Brain microvascular endothelial cell (primary cell): Measurements from ENCODE around the gene COG2.
"Not testable (repeated sequence)": the region's sequence is repeated elsewhere in the genome, so short reads cannot be mapped to it uniquely, and the experiment has no call there.

ENCODE experiments used
- DNase-seq: peaks from one replicate; pipeline ENCODE4 v3.0.0-alpha.2; 2020
- H3K27ac ChIP-seq: fragments of 250-450 bp; sonication (Bioruptor Pico); 2 replicates; pipeline ENCODE4 v1.5.1; 2020; ENCODE audit warnings: mild to moderate bottlenecking, moderate library complexity
- H3K27me3 ChIP-seq: fragments of 250-450 bp; sonication (Bioruptor Pico); replicated peaks from 2 replicates; pipeline ENCODE4 v1.5.1; 2020; ENCODE audit warnings: mild to moderate bottlenecking
- H3K36me3 ChIP-seq: fragments of 250-450 bp; sonication (Bioruptor Pico); replicated peaks from 2 replicates; pipeline ENCODE4 v1.5.1; 2020; ENCODE audit warnings: mild to moderate bottlenecking
- H3K4me3 ChIP-seq: 2 replicates; pipeline ENCODE4 v1.5.1; 2011; ENCODE audit warnings: low read depth, mild to moderate bottlenecking, control low read depth, low read length, moderate library complexity
- CTCF ChIP-seq: IDR thresholded peaks from 2 replicates; pipeline ENCODE4 v1.5.1; 2011; ENCODE audit warnings: low read depth, mild to moderate bottlenecking, moderate library complexity, low read length, control low read depth, inconsistent platforms; ENCODE audit errors: missing control alignments
- in situ Hi-C: cut with HindIII; loops from 2 replicates; pipeline ENCODE4 v1.10.0; 2017; ENCODE audit warnings: low sequenced_read_pairs, low pct_ligation_motif_present

The COG2 gene

GRCh38 chr1:230696218-230696617 is 53.9 kb downstream of the COG2 start:
- no peak for TF ChIP-seq CTCF
- Histone ChIP-seq H3K4me3 (no peak overlapping the region), H3K36me3 (peaks cover 21% of the 10 kb centered on the region), H3K27me3 (no peaks in the 10 kb centered on the region), H3K27ac (no peak overlapping the region)
- DNase-seq, result no peak
- in situ Hi-C loops, result no loop called here

- peaks cover 16% of the 10 kb centered on the region for H3K36me3 ChIP-seq
- no peak for DNase-seq
- H3K4me3 ChIP-seq, result no peak overlapping the region
- H3K27ac ChIP-seq, result no peak overlapping the region
- no peak for TF ChIP-seq CTCF
- H3K27me3 ChIP-seq, result no peaks in the 10 kb centered on the region
- in situ Hi-C loops, result no loop called here
Observed at GRCh38 chr1:230696722-230697437, 54.6 kb downstream of the COG2 start.

- no peaks in the 10 kb centered on the region for H3K27me3 ChIP-seq
- in situ Hi-C loops, result no loop called here
- no peak overlapping the region for H3K27ac ChIP-seq
- no peak for DNase-seq
- TF ChIP-seq CTCF, result no peak
- H3K36me3 ChIP-seq, result peaks cover 9% of the 10 kb centered on the region
- H3K4me3 ChIP-seq, result no peak overlapping the region
Observed at GRCh38 chr1:230698130-230698529, 55.8 kb downstream of the COG2 start.

GRCh38 chr1:230698964-230699363 is 56.7 kb downstream of the COG2 start:
- in situ Hi-C loops, H3K27me3 ChIP-seq, H3K36me3 ChIP-seq, H3K4me3 ChIP-seq, DNase-seq, H3K27ac ChIP-seq: not testable (repeated sequence)

DNA sequence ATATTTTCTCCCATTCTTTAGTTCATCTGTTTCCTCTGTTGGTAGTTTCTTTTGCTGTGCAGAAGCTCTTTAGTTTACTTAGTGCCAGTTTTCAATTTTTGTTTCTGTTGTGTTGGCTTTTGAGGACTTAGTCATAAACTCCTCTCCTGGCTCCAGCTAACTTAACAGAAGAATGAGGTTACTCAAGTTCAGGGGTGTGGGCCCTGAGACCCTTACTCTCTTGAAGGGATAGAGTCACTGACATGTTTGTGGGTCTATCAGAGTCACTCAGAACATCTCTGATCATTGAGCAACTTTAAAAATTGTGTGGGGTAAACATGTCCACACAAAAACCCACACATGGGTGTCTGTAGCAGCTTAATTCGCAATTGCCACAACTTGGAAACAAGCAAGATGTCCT is 57.4 kb downstream of the COG2 start:
- no peak for TF ChIP-seq CTCF
- no peak overlapping the region for H3K4me3 ChIP-seq
- no peak overlapping the region for H3K27ac ChIP-seq
- H3K27me3 ChIP-seq, result no peaks in the 10 kb centered on the region
- in situ Hi-C loops, result no loop called here
- H3K36me3 ChIP-seq, result no peaks in the 10 kb centered on the region
- DNase-seq, result no peak

DNA sequence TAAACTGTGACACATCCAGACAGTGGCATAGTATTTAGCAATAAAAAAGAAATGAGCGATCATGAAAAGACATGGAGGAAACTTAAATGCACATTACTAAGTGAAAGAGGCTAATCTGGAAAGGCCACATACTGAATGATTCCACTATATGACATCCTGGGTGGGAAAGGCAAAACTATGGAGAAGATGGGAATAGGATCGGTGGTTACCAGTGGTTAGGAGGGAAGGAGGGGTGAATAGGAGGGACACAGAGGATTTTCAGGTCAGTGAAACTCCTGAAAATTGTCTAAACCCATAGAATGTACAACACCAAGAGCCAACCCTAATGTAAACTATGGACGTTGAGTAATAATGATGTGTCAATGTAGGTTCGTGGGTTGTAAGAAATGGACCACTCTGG is 57.9 kb downstream of the COG2 start:
- no peaks in the 10 kb centered on the region for H3K36me3 ChIP-seq
- in situ Hi-C loops, result no loop called here
- no peak for TF ChIP-seq CTCF
- no peak overlapping the region for H3K27ac ChIP-seq
- no peaks in the 10 kb centered on the region for H3K27me3 ChIP-seq
- DNase-seq, result no peak
- no peak overlapping the region for H3K4me3 ChIP-seq
